ENCODE results near the gene PIPOX.

- TF ChIP-seq CTCF (IDR thresholded peaks at IDR 0.05) (no peak), POLR2A (IDR thresholded peaks at IDR 0.05) (no peak)
These were observed 30.6 kb downstream of the PIPOX start for GRCh38 chr17:29073520-29073919.

All from right lobe of liver (tissue), 4 donors.